Measurements from ENCODE around the gene CABCOCO1. TPM values are rescaled to one million over a fixed set of nuclear protein-coding genes. Genes with fewer than 3 reads are reported as not detected.

Gene CABCOCO1
- total RNA-seq, 1 donor from 2014 or later = not detected

GRCh38 chr10:61776615-61777266 is 114.0 kb downstream of the CABCOCO1 start:
- Histone ChIP-seq H3K4me1 (no peaks in the 10 kb centered on the region), H3K4me3 (no peak overlapping the region), H3K36me3 (no peaks in the 10 kb centered on the region), H3K27ac (no peak overlapping the region), H3K27me3 (no peaks in the 10 kb centered on the region), H3K9me3 (no peaks in the 10 kb centered on the region)
- ATAC-seq = no peak
- TF ChIP-seq, protein P1, sequence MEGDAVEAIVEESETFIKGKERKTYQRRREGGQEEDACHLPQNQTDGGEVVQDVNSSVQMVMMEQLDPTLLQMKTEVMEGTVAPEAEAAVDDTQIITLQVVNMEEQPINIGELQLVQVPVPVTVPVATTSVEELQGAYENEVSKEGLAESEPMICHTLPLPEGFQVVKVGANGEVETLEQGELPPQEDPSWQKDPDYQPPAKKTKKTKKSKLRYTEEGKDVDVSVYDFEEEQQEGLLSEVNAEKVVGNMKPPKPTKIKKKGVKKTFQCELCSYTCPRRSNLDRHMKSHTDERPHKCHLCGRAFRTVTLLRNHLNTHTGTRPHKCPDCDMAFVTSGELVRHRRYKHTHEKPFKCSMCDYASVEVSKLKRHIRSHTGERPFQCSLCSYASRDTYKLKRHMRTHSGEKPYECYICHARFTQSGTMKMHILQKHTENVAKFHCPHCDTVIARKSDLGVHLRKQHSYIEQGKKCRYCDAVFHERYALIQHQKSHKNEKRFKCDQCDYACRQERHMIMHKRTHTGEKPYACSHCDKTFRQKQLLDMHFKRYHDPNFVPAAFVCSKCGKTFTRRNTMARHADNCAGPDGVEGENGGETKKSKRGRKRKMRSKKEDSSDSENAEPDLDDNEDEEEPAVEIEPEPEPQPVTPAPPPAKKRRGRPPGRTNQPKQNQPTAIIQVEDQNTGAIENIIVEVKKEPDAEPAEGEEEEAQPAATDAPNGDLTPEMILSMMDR (IDR thresholded peaks at IDR 0.05) = no peak
- no peak for DNase-seq
- intact Hi-C loops (cut with DNase I) = no loop called here

GRCh38 chr10:61778137-61778536 is 115.4 kb downstream of the CABCOCO1 start:
- no peak for DNase-seq
- no peak for ATAC-seq
- no peak overlapping the region for H3K4me3 ChIP-seq
- TF ChIP-seq, protein P1 (IDR thresholded peaks at IDR 0.05) = no peak
- no peaks in the 10 kb centered on the region for H3K9me3 ChIP-seq
- intact Hi-C loops (cut with DNase I) = no loop called here
- H3K27me3 ChIP-seq = no peaks in the 10 kb centered on the region
- no peaks in the 10 kb centered on the region for H3K4me1 ChIP-seq
- H3K36me3 ChIP-seq = no peaks in the 10 kb centered on the region
- H3K27ac ChIP-seq = no peak overlapping the region

DNA sequence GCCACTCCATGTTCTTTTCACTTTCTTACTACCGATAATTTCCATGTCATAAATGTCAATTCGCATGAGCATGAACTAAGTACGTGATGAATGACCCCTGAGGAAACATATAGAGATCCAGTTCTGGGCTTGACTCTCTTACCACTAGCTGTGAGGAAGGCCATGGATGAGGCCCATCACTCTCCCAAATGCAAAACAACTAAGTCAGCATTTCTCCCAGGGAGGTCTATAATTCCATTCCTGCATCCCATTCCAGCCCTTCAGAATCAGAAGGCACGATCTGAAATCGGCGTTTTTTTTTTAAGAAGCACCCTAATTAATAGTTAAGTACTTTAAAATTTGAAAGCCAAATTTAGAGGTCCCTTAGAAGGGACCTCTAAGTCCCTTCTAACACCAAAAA is 116.5 kb downstream of the CABCOCO1 start:
- Histone ChIP-seq H3K9me3 (no peaks in the 10 kb centered on the region), H3K27me3 (no peaks in the 10 kb centered on the region), H3K4me3 (no peak overlapping the region), H3K27ac (no peak overlapping the region), H3K36me3 (no peaks in the 10 kb centered on the region), H3K4me1 (no peaks in the 10 kb centered on the region)
- TF ChIP-seq, protein P1 (IDR thresholded peaks at IDR 0.05) = no peak
- ATAC-seq (no peak), DNase-seq (no peak)
- intact Hi-C loops (cut with DNase I) = no loop called here

DNA sequence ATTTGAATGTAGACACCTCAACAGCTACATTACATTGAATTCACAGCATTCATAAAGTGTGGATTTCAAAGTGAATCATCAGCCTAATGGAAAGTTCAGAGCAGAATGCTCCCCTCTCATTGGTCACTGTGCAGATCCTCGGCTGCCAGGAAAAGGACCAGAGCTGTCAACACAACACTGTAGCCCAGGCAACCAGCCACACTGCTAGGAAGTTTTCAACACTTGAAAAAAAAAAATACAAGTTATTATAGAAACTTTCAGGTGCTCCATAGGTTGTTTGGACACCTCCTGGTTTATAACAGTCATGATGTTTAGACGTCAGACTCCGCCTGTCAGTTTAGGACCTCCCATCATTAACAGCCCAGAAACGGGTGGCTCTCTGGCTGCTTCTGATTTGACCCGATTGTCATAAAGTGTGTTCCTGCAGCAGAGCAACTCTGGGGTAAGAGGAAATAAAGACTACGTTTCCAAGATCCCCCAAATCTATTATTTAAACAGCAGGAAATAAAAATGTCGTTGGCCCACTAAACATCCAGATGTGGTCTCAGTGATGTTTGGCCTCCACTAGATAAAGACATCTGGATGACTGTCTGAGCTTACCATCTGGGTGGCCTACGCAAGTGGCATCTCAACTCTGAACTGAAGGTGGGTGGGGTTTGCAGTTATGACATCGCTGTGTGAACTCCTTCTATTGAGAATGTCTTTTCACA is 117.4 kb downstream of the CABCOCO1 start:
- no peak overlapping the region for H3K4me3 ChIP-seq
- no peaks in the 10 kb centered on the region for H3K36me3 ChIP-seq
- DNase-seq (no peak), ATAC-seq (peak; percentile 75)
- no peak overlapping the region for H3K27ac ChIP-seq
- no peaks in the 10 kb centered on the region for H3K9me3 ChIP-seq
- no peaks in the 10 kb centered on the region for H3K4me1 ChIP-seq
- no peaks in the 10 kb centered on the region for H3K27me3 ChIP-seq
- intact Hi-C loops (cut with DNase I) = no loop called here
- TF ChIP-seq, protein P1 (IDR thresholded peaks at IDR 0.05) = no peak

DNA sequence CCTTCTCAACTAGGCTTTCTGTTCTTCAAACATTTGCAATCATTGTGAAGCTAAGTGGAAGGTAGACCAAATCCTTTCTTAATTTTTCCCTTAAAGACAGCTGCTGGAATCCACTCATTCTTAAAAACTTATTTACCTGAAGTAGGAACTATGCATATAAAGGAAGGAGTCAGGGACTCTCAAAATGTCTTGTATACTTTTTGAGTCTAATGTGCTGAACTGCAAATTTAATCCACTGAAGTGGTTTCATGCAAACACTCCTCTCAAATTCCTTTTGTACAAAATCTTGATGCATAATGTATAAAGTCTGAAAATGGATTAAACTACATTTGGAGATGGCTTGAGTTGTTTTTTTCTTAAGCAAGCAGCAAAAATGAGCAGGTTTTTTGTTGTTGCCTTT is 118.0 kb downstream of the CABCOCO1 start:
- intact Hi-C loops (cut with DNase I) = no loop called here
- DNase-seq = no peak
- H3K27ac ChIP-seq = no peak overlapping the region
- no peaks in the 10 kb centered on the region for H3K9me3 ChIP-seq
- no peaks in the 10 kb centered on the region for H3K36me3 ChIP-seq
- ATAC-seq = no peak
- H3K27me3 ChIP-seq = no peaks in the 10 kb centered on the region
- H3K4me3 ChIP-seq = no peak overlapping the region
- TF ChIP-seq, protein P1 (IDR thresholded peaks at IDR 0.05) = no peak
- no peaks in the 10 kb centered on the region for H3K4me1 ChIP-seq
